Left ventricle myocardium inferior (tissue), 1 donor: ENCODE results near the gene TAS2R60. TPM values are rescaled to one million over a fixed set of nuclear protein-coding genes. Genes with fewer than 3 reads are reported as not detected.
"Not testable (repeated sequence)": the region's sequence is repeated elsewhere in the genome, so short reads cannot be mapped to it uniquely, and the experiment has no call there.

ENCODE experiments used
- DNase-seq: peaks from one replicate; pipeline ENCODE4 v3.0.0-alpha.2; 2020
- H3K27ac ChIP-seq: fragments of 200-600 bp; replicated peaks from 2 replicates; pipeline ENCODE4 v1.8.0; 2021
- H3K27me3 ChIP-seq: fragments of 200-600 bp; 2 replicates; pipeline ENCODE4 v1.8.0; 2021; ENCODE audit warnings: low read depth
- H3K36me3 ChIP-seq: fragments of 200-600 bp; 2 replicates; pipeline ENCODE4 v1.8.0; 2021
- H3K4me1 ChIP-seq: fragments of 200-600 bp; 2 replicates; pipeline ENCODE4 v1.8.0; 2021
- H3K4me3 ChIP-seq: fragments of 200-600 bp; 2 replicates; pipeline ENCODE4 v1.8.0; 2021; ENCODE audit warnings: mild to moderate bottlenecking, moderate library complexity
- H3K9me3 ChIP-seq: fragments of 200-600 bp; replicated peaks from 2 replicates; pipeline ENCODE4 v1.8.0; 2021
- CTCF ChIP-seq: fragments of 200-600 bp; IDR thresholded peaks from 2 replicates; pipeline ENCODE4 v1.8.0; 2021; ENCODE audit warnings: antibody characterized with exemption, mild to moderate bottlenecking, borderline replicate concordance
- intact Hi-C: fragments of 100-400 bp; cut with micrococcal nuclease; formaldehyde crosslinking; loops from one replicate; pipeline ENCODE4 v1.11.0; 2022
- total RNA-seq: library from RNA; stranded (reverse); fragmentation: NEBNext Ultra II Directional; extraction: Animal tissue kit (Norgen Biotek cat#: 25700); gene quantifications from one replicate; pipeline ENCODE4 v1.2.1, GENCODE V29; 2021
- donor health status: DM: no; HTN: yes; CAD: no; lungs with severe emphysema.

TAS2R60 gene
- total RNA-seq, 1 donor from 2014 or later, result not detected

- TF ChIP-seq CTCF, result no peak
- H3K27ac ChIP-seq, result peak overlapping the region; percentile 50
- peaks cover 8% of the 10 kb centered on the region for H3K4me1 ChIP-seq
- no peaks in the 10 kb centered on the region for H3K27me3 ChIP-seq
- no peaks in the 10 kb centered on the region for H3K36me3 ChIP-seq
- DNase-seq, result no peak
- intact Hi-C loops, result no loop called here
- no peak overlapping the region for H3K4me3 ChIP-seq
- no peaks in the 10 kb centered on the region for H3K9me3 ChIP-seq
These were observed 42.2 kb downstream of the TAS2R60 start for GRCh38 chr7:143485500-143485899.

- intact Hi-C loops, H3K27me3 ChIP-seq, H3K36me3 ChIP-seq, H3K9me3 ChIP-seq, H3K4me3 ChIP-seq, DNase-seq: not testable (repeated sequence)
- Histone ChIP-seq H3K4me1 (peaks cover 16% of the 10 kb centered on the region), H3K27ac (peak overlapping the region; percentile 39)
These were observed 43.0 kb downstream of the TAS2R60 start for GRCh38 chr7:143486266-143486665.

- Histone ChIP-seq H3K27ac (peak overlapping the region; percentile 39), H3K9me3 (no peaks in the 10 kb centered on the region), H3K36me3 (no peaks in the 10 kb centered on the region), H3K27me3 (no peaks in the 10 kb centered on the region), H3K4me3 (no peak overlapping the region), H3K4me1 (peaks cover 23% of the 10 kb centered on the region)
- no peak for TF ChIP-seq CTCF
- intact Hi-C loops, result no loop called here
- DNase-seq, result no peak
These were observed 43.8 kb downstream of the TAS2R60 start for GRCh38 chr7:143487061-143487460.

- H3K36me3 ChIP-seq, result no peaks in the 10 kb centered on the region
- H3K4me1 ChIP-seq, result peaks cover 28% of the 10 kb centered on the region
- no peak for TF ChIP-seq CTCF
- no peaks in the 10 kb centered on the region for H3K9me3 ChIP-seq
- H3K27ac ChIP-seq, result peak overlapping the region; percentile 39
- peak; percentile 59 for DNase-seq
- H3K4me3 ChIP-seq, result no peak overlapping the region
- intact Hi-C loops, result no loop called here
- H3K27me3 ChIP-seq, result no peaks in the 10 kb centered on the region
These were observed 44.3 kb downstream of the TAS2R60 start for GRCh38 chr7:143487566-143487965.

GRCh38 chr7:143490717-143491306 is 47.6 kb downstream of the TAS2R60 start:
- DNase-seq, result no peak
- Histone ChIP-seq H3K36me3 (no peaks in the 10 kb centered on the region), H3K4me1 (peaks cover 37% of the 10 kb centered on the region), H3K4me3 (no peak overlapping the region), H3K9me3 (no peaks in the 10 kb centered on the region), H3K27ac (peak overlapping the region; percentile 59), H3K27me3 (no peaks in the 10 kb centered on the region)
- peak; percentile 69 for TF ChIP-seq CTCF
- intact Hi-C loops, result no loop called here

- H3K27me3 ChIP-seq, result no peaks in the 10 kb centered on the region
- peaks cover 37% of the 10 kb centered on the region for H3K4me1 ChIP-seq
- peak overlapping the region; percentile 59 for H3K27ac ChIP-seq
- no peak for DNase-seq
- no peak overlapping the region for H3K4me3 ChIP-seq
- no peaks in the 10 kb centered on the region for H3K36me3 ChIP-seq
- H3K9me3 ChIP-seq, result no peaks in the 10 kb centered on the region
- intact Hi-C loops, result no loop called here
- TF ChIP-seq CTCF, result no peak
These were observed 48.8 kb downstream of the TAS2R60 start for GRCh38 chr7:143492043-143492471.
